Measurements from ENCODE around the gene RASGRF2.
"Not testable (repeated sequence)": the region's sequence is repeated elsewhere in the genome, so short reads cannot be mapped to it uniquely, and the experiment has no call there.

Gene RASGRF2

DNA sequence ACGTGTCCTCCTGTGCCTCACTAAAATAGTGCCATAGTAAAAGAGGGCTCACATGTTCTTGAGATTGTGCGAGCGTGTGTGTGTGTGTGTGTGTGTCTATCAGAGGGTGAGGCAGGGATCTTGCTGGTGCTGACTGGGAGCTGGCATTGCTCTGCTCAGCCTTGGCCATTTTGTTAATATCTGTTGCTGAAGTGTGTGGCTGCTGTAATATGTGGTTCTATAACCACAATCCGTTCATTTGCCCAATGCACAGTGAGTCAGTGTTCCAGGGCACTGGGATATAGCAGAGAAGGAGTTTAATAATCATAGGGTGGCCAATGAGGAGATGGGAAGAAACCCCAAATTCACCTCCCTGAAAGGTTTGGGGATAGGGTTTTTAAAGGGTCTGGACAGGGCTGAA is 61.3 kb downstream of the RASGRF2 start:
- DNase-seq (ENCODE audit: low read depth), result no peak

DNA sequence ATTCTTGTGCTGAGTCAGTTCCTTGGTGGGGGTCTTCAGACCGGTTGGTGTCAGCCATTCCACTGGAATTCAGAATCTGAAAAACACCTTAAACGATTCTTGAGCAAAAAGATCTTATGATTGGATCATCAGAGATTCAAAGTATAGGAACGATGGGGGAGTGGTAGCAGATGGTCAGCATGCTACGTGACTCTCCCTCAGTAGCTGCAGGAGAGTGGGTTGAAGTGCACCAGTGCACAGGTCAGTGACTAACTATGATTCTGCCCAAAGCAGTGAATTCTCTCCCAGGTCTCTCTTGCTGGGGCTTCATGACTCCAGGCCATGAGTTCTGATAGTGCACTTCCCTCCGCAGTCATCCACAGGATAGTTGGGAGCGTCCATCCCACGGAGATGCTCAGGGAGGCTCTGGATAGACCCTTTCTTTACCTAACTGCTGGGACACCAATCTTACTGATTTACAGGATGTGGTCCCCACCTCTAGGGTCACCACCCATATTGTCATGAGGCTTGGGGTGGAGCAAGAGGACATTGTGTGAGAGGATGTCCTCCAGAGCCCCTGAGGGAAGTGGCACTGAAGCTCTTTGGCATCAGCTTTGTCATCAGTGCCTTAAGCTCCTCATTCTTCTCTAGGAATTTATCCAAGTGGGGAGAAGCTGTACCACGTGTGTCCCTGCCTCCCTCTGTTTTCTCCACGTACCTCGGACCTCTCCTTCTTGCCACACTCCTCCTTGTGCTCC is 62.0 kb downstream of the RASGRF2 start:
- DNase-seq (ENCODE audit: low read depth), result no peak

DNA sequence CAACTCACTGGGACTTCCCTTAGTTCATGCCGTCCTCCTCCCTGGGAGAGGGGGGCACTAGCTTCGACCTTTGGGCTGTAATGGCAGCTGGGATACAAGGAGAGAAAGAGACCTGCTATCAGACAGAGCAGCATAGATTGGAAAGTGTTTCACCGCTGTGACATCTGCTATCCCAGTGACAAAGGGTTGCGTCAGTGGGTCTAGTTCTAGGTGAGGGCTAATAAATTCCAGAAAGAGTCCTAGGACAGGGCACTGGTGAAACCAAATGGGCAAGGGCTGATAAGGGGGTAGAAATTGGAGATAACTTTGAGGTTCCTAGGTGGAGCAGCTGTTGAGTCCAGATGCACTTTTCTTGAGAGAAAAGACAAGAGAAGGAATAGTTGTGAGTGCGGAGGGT is 62.5 kb downstream of the RASGRF2 start:
- DNase-seq (ENCODE audit: low read depth), result no peak

DNA sequence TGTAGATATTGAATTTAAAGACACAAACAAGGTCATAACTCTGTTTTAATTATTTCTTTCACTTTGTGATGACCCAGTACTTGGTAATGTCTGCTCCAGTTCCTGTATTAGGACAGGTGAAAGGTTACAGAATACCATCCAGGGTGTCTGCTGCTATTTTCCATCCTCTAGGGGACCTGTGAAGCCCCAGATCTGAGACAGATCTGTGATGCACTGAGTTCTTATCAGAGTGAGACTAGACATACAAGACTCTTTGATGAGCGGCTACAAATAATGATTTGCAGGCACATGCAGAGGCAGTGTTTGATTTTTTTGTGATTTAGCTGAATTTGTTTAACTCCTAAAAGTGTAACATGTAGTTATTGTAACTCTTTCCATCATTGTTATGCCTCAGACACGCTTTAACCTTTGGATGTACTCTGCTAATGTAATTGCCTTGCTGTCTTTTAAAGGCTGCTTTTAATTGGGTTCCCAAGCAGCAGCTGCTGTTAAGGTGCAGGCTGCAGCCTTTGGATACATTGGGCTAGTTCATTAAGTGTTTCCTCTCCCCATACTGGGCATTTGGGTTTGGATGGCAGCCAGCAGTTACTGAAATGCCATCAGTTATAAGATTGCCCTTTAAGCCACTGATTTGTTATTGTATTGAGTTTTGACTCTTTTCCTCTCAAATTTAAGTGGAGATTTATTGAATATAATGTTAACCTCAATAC is 63.3 kb downstream of the RASGRF2 start:
- DNase-seq (ENCODE audit: low read depth), result no peak

DNA sequence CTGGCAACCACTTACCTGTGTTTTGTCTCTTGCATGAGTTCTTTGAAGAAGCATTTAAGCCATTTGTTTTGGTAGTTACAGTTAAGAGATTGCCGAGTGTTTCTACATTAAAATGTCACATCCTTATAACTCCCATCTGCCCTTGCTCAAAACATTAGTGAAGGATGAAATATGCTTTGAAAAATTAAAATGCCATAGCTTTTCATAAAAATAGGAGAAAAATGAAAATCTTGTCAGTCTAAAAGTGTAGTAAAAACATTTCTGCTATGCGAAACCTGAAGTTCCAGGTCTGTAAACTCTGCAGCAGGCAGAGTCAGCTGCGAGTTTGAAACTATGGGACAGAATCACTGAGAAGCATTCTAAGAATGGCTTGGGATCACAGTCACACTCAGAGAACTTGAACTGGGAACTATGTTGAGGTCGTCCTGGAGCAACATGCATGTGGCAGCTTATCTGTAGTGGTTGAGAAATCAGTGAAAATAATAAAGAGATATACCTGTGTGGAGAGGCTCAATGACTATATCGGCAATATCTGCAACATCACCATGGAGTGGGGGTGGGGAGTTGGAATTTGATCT is 67.4 kb downstream of the RASGRF2 start:
- no peak for DNase-seq (ENCODE audit: low read depth)

DNA sequence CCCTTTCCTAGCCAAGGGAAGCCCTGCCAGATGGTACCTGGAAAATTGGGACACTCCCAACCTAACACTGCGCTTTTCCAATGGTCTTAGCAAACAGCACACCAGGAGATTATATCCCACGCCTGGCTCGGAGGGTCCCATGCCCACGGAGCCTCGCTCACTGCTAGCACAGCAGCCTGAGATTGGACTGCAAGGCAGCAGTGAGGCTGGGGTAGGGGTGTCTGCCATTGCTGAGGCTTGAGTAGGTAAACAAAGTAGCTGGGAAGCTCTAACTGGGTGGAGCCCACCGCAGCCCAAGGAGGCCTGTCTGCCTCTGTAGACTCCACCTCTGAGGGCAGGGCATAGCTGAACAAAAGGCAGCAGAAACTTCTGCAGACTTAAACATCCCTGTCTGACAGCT is 68.7 kb downstream of the RASGRF2 start:
- not testable (repeated sequence) for DNase-seq (ENCODE audit: low read depth)

DNA sequence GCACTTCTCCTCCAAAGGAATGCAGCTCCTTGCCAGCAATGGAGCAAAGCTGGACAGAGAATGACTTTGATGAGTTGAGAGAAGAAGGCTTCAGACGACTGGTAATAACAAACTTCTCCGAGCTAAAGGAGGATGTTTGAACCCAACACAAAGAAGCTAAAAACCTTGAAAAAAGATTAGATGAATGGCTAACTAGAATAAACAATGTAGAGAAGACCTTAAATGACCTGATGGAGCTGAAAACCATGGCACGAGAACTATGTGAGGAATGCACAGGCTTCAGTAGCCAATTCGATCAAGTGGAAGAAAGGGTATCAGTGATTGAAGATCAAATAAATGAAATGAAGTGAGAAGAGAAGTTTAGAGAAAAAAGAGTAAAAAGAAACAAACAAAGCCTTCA is 69.6 kb downstream of the RASGRF2 start:
- DNase-seq (ENCODE audit: low read depth), result not testable (repeated sequence)

DNA sequence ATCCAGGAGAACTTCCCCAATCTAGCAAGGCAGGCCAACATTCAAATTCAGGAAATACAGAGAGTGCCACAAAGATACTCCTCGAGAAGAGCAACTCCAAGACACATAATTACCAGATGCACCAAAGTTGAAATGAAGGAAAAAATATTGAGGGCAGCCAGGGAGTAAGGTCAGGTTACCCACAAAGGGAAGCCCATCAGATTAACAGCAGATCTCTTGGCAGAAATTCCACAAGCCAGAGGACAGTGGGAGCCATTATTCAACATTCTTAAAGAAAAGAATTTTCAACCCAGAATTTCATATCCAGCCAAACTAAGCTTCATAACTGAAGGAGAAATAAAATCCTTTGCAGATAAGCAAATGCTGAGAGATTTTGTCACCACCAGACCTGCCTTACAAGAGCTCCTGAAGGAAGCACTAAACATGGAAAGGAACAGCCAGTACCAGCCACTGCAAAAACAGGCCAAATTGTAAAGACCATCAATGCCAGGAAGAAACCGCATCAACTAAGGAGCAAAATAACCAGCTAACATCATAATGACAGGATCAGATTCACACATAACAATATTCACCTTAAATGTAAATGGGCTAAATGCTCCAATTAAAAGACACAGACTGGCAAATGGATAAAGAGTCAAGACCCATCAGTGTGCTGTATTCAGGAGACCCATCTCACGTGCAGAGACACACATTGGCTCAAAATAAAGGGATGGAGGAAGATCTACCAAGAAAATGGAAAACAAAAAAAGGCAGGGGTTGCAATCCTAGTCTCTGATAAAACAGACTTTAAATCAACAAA is 70.3 kb downstream of the RASGRF2 start:
- not testable (repeated sequence) for DNase-seq (ENCODE audit: low read depth)

DNA sequence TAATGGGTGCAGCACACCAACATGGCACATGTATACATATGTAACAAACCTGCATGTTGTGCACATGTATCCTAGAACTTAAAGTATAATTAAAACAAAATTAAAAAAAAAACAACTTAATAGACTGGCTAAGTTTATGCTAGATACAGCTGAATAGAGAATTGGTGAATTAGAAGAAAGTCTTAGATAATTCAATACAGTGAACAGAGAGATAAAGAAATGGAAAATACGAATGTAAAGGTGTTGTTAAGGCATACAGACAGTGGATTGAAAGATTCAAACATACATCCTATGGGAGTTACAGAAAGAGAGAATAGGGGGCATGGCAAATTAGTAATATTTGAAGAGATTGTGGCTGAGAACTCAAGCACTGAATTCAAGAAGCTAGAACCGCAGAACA is 75.4 kb downstream of the RASGRF2 start:
- DNase-seq (ENCODE audit: low read depth), result no peak

DNA sequence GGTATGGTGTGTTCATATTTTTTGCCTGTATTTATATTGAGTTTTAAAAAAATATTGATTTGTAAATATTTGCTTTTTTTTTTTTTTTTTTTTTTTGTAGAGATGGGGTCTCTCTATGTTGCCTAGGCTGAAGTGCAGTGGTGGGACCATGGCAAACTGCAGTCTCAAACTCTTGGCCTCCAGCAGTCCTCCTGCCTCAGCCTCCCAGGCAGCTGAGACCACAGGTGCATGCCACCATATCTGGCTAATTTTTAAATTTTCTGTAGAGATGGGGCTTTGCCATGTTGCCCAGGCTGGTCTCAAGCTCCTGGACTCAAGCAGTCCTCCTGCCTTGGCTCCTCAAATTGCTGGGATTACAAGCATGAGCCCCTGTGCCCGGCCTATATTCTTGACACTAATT is 78.3 kb downstream of the RASGRF2 start:
- DNase-seq (ENCODE audit: low read depth), result no peak

DNA sequence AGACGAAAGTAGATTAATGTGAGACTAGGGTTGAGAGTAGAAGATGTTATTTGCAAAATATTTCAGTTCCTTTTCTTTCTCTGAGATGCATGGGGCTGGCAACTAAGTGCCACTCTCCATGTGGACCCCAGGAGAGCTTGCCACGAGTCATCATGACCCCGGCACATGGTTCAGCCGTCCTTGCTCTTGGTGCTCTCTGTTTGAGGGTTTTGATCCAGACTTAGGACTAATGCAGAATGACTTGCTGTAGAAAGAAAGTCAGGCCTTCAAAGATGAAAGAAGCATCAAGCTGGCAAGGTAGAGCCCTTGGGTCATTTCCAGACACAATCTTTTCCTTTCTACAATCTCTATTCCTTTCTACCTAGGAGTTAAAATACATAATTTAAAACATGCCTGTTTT is 84.7 kb downstream of the RASGRF2 start:
- no peak for DNase-seq (ENCODE audit: low read depth)

DNA sequence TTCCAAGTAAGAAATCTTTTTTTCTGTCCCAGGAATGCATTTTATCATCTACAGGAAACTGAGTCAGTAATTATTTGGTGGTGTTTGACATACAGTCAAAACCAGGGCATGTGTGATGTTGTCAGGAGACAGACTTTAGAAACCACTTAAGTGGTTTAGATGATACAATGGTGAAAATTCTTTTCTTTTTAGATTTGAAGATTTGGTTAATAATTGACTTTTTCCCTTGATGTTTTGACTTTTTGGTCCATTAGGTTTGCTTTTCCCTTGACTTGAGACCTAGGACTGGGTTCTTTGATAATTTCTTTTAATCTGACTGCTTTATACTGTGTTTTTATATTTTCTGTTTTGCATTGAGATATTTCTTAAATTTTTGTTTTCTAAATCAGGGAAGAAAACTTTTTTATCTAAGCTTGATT is 85.2 kb downstream of the RASGRF2 start:
- no peak for DNase-seq (ENCODE audit: low read depth)

DNA sequence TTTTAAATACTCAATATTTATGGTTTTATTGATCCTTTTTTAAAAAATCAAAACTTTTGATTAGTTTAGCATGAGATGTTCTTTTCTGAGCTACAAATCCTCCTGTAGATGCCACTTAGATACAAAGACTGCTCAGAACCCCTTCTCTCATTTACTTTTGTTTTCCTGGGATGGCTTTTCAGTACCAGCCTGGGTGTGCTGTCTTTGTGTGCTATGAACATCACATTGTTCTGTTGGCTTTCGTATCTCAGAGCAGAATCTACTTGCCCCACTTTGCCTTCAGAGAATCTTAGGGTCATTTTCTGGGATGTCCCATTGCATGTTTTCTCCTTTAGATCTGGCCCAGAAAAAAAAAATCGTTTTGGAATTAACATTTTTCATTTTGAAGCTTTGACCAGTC is 85.9 kb downstream of the RASGRF2 start:
- DNase-seq (ENCODE audit: low read depth), result no peak

DNA sequence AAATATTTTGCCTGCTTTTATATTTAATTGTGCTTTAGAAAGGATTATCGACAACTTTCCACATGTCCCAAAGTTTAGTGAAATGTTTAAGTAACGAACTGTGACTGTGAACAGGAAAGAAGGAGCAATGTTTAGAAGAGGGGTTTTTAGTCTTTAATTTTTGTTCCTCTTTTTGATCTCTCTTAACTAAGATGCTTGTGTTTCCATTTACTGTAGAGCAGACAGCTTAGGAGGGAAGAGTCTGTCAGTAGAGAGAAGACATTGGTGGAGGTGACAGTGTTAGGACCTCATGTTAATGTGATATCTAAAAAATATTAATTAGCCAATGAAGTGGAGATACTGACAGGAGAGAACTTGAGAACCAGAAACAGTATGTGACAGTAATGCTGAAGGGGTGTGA is 92.2 kb downstream of the RASGRF2 start:
- no peak for DNase-seq (ENCODE audit: low read depth)

DNA sequence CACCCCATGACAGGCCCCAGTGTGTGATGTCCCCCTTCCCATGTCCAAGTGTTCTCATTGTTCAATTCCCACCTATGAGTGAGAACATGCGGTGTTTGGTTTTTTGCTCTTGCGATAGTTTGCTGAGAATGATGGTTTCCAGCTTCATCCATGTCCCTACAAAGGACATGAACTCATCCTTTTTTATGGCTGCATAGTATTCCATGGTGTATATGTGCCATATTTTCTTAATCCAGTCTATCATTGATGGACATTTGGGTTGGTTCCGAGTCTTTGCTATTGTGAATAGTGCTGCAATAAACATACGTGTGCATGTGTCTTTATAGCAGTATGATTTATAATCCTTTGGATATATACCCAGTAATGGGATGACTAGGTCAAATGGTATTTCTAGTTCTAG is 93.1 kb downstream of the RASGRF2 start:
- not testable (repeated sequence) for DNase-seq (ENCODE audit: low read depth)

DNA sequence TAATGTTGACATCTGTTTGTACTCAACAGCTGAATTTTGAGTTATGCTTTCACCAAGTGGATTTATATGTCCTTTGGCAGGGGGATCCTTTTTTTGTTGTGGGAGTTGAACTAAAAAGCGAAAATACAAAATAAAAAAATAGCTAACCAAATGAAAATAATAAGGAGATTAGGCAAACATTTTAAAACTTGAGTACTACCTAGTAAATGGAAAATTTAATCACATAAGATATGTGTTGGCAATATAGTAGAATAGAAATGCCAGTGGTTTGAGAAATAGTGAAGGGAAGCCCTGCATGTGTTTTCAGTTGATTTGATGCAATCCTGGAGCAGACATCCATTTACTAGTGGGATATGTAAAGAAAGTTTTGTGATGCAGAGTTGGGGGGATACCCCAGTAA is 98.0 kb downstream of the RASGRF2 start:
- no peak for DNase-seq (ENCODE audit: low read depth)

DNA sequence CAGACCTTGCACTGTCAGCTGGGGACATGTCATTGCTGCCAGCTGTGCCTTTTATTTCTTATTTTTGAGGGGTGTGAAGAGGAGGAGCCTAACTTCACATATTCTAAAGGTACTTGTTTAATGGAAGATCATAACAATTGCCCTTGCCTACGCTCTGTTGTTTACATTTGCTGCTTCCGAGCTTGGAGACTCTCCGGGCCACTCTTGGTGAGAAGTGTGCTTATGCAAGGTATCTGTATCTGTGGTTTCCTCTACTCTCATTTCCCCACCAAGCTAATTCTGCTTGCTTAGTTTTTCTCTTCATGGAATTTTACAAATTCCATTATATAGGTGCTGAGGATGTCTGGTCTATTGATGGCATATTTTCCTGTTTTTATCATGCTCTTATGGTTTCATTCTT is 105.3 kb downstream of the RASGRF2 start:
- DNase-seq (ENCODE audit: low read depth), result no peak

DNA sequence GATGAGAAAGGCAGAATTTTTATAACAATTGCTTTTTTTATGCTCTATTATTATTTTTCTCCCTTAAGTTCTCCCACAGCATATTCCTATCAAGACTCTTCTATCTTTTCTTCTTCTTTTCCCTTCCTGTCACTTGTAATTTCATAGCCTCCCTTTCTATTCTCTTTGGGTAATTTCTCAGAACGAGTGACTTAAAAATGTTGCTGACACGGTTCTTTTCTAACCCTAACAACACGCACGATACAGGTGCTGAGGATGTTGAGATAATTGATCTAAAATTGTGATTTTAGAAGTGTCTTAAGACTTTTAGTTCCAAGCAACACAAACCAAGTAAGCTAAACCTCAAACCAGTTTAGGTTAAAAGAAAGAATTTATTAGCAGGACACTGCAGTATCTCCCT is 105.9 kb downstream of the RASGRF2 start:
- no peak for DNase-seq (ENCODE audit: low read depth)

DNA sequence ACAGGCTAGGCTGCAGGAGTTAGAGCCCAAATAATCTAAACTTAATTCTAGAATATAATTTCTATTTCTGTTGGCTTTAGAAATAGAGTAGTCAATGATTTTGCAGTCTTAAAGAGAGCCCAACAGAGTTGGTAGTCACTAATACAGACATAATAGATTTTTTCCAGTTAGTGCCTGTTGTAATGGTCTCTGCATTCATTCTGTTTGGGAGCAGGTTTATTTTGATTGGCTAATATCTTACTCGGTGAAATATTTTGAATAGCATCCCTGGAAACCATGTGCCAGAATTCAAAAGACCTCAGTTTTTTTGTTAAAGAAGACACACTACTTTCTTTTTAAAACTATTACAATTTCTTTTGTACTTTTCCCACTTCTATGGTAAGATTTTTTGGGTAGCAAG is 107.2 kb downstream of the RASGRF2 start:
- no peak for DNase-seq (ENCODE audit: low read depth)

DNA sequence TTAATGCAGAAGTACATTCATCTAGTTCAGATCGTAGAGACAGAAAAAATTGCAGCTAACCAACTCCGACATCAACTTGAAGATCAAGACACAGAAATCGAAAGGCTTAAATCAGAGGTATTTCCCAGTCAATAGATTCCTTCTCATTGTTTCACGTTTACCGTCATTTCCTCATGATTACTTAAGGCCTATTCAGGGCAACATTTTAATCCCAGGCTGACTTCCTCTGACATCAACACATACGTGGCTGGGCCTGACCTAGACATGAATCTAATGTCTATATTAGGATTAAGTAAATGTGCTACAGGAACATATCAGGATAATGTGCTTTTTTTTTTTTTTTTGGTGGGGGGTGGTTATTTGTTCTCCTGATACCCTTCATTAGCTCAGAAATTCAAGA is 107.9 kb downstream of the RASGRF2 start:
- DNase-seq (ENCODE audit: low read depth), result no peak

DNA sequence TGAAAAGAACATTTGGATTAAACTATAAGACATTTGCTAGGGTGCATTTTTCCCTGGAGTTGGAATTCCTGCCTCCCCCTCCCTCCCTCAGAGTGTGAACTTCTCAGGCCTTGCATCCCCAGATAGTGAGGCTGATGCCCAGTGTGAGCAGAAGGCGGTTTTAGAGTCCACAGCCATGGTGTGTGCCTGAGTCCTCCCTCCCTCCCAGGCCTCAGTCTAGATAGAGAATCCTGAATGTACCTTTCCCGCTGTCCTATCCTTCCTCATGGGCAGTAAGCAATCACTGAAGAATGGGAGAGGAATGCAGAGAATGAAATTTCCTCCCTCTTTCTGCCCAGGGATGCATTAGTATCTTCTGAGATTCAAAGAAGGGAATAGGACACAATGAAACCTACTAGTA is 108.5 kb downstream of the RASGRF2 start:
- DNase-seq (ENCODE audit: low read depth), result no peak

DNA sequence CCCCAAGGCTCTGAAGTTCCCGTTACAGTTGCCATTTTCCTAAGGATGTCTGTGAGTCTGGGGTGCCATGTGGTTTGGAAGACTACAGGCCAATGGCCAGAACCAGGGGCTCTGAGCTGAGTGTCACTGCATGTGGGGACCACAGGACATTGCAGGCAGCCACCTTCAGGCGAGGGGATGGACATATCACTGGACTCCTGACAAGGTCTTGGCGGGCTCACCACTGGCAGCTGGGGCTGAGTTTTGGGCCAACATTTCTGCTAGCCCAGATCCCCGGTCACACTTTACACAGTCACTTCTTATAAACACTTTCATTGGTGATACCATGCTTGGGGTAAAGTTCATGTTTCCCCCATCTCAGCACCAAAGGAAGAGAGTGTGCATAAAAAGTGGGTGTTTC is 109.8 kb downstream of the RASGRF2 start:
- DNase-seq (ENCODE audit: low read depth), result no peak

All from stimulated activated CD8-positive, alpha-beta memory T cell treated with anti-CD3 and anti-CD28 coated beads, Interleukin-12 subunit alpha, Interleukin-12 subunit beta, amount 100 ng/mL, for 4 hours (primary cell).